ENCODE data around the gene ZZZ3.
A peak's percentile ranks its signal among the peaks of the same experiment; 100 is the strongest.
"Not testable (repeated sequence)": the region's sequence is repeated elsewhere in the genome, so short reads cannot be mapped to it uniquely, and the experiment has no call there.

Gene ZZZ3

DNA sequence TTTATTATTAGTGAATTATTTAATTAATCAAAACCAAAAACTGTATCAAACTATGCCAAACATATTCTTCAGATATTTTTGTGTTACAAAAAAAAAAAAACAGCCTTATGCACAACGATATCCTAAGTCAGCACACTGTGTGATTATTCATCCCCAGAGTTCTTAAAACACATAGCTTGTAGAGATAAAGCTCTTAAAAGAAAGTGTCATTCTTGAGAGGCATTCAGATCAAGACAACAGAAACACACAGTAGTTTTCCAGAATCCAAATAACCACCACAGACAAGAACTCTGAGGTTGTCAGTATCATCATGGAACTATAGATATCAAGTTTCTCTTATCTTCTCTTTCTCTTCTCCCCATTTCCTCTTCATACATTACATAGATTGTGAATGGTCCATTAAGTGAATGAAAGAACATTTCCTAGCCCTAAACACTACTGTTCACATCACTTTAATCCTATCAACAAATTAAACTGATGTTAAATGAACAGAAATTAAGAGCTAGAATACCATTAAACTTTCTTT is 13.5 kb downstream of the ZZZ3 start:
- DNase-seq, result no peak

DNA sequence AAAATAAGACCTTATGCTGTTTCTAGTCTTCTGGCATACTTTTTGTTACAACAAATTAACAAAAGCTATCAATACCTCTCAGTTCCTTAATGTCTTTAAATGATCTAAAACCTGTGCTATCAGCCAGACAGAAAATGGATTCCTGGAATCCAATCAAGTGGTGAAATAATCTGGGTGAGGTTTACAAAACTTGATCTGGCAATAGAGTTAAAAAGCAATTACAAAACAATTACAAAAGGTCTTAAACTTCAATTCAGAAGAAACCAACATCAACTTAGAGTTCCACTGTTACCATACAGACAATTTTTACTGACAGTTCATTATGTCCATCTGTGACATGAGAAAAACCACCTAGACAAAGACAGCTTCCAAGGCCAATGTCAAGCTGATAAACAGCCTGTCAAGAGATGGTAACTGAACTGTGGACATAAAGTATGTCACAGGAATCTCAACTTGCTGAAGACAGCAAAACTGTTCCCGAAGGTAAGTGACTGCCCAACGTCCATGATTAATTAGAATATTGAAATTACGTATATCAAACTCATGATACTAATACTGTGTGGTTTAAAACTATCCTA is 17.4 kb downstream of the ZZZ3 start:
- DNase-seq, result no peak

DNA sequence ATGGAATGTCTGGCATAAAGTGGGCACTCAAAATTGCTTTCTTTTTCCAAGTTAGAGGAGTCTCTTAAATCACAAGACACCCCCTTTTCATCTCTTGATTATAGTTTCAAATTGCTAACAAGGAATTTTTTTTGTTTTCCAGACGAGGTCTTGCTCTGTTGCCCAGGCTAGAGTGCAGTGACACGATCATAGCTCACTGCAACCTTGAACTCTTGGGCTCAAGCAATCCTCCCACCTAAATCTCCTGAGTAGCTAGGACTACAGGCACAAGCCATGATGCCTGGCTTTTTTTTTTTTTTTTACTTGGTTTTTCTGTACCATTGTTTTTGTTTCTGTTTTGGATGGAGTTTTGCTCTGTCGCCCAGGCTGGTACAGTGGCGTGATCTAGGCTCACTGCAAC is 20.8 kb downstream of the ZZZ3 start:
- DNase-seq, result no peak

DNA sequence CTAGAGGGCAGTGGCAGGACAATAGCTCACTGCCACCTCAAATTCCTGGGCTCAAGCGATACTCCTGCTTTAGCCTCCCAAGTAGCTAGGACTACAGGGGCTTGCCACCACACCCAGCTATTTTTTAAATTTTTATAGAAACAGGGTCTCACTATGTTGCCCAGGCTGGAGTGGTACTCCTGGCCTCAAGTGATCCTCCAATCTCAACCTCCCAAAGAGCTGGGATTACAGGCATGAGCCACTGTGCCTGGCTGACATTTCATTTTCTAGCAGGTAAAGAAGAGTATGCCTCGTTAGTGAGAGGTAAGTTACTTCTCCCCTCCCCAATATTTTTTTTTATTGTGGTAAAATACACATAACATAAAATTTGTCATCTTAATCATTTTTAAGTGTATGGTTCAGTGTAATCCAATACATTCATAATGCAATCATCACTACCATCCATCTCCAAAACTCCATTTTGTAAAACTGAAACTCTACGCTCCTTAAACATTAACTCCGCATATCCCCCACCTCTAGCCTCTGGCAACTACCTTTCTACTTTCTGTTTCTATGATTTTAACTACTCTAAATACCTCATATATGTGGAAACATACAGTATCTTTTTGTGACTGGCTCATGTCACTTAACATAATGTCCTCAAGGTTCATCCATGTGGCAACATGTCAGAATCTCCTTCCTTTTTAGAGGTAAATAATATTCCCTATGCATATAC is 22.4 kb downstream of the ZZZ3 start:
- DNase-seq, result no peak

DNA sequence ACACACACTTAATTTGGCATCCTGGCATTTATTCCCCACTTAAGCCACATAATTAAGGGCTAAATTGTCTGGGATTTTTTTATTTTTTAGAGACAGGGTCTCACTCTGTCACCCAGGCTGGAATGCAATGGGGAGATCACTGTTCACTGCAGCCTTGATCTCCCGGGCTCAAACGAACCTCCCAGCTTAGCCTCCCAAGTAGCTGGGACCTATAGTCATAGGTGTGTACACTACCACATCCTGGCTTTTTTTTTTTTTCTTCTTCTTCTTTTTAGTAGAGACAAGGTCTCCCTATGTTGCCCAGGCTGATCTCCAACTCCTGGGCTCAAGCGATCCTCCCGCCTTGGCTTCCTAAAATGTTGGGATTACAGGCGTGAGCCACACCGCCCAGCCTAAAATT is 24.2 kb downstream of the ZZZ3 start:
- no peak for DNase-seq

- no peak for DNase-seq
Observed at GRCh38 chr1:77655431-77655974, 27.0 kb downstream of the ZZZ3 start.

GRCh38 chr1:77652970-77653516 is 29.4 kb downstream of the ZZZ3 start:
- no peak for DNase-seq

DNA sequence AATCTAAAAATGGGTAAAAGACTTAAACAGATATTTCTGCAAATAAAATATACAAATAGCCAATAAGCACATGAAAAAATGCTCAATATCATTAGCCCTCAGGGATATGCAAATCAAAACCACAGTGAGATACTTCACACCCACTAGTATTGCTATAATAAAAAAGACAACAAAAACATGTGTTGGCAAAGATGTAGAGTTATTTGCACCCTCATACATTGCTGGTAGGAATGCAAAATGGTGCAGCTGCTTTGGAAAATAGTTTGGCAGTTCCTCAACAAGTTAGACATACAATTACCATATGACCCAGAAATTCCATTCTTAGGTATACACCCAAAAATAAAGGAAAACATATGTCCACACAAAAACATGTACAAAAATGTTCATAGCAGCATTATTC is 30.2 kb downstream of the ZZZ3 start:
- peak; percentile 83 for DNase-seq

- DNase-seq, result no peak
Observed at GRCh38 chr1:77649127-77649526, 33.3 kb downstream of the ZZZ3 start.

- DNase-seq, result not testable (repeated sequence)
Observed at GRCh38 chr1:77646224-77646623, 36.2 kb downstream of the ZZZ3 start.

DNA sequence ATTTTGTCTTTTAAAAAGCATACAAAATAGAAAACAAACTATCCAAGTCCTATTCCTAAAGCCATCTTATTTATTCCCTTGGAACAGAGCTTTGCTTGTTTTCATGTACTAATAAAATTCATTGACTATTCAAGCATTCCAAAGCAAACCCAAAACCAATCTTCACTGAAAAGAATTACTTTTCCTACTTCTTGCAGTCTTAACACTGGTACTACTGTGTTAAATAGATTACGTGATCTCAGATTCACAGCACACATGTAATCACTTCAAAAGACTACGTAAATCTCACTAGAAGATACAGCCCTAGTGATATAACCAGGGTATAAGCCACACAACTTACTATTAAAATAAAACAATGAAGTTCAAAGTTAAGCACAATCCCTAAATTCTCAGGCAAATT is 39.0 kb downstream of the ZZZ3 start:
- no peak for DNase-seq

GRCh38 chr1:77642941-77643340 is 39.5 kb downstream of the ZZZ3 start:
- no peak for DNase-seq

- DNase-seq, result peak; percentile 8
Observed at GRCh38 chr1:77642196-77642595, 40.3 kb downstream of the ZZZ3 start.

GRCh38 chr1:77639557-77640069 is 42.8 kb downstream of the ZZZ3 start:
- no peak for DNase-seq

GRCh38 chr1:77639056-77639455 is 43.4 kb downstream of the ZZZ3 start:
- peak; percentile 84 for DNase-seq

DNA sequence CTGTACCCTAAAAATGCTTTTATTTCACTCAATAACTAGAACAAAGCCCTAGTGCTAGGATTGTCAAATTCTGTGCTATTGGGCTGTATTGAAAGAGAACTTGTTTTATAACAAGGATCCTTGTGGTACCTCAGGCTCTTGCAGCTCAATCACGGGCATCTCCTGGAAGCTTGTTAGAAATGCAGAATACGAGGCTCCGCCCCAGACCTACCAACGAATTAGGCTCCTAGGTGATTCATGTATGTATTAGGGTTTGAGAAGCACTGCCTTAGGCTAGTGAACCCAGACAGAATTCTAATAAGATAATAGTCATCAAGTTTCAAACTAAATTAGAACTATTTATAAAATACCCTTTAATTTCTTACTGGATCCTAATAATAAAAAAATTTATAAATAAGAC is 45.6 kb downstream of the ZZZ3 start:
- no peak for DNase-seq
